ENCODE data around the gene TBATA. TPM values are rescaled to one million over a fixed set of nuclear protein-coding genes. Genes with fewer than 3 reads are reported as not detected.

Gene TBATA
- polyA plus RNA-seq, 1 of the 3 experiments (the other 2 are of a cell fraction) = not detected

DNA sequence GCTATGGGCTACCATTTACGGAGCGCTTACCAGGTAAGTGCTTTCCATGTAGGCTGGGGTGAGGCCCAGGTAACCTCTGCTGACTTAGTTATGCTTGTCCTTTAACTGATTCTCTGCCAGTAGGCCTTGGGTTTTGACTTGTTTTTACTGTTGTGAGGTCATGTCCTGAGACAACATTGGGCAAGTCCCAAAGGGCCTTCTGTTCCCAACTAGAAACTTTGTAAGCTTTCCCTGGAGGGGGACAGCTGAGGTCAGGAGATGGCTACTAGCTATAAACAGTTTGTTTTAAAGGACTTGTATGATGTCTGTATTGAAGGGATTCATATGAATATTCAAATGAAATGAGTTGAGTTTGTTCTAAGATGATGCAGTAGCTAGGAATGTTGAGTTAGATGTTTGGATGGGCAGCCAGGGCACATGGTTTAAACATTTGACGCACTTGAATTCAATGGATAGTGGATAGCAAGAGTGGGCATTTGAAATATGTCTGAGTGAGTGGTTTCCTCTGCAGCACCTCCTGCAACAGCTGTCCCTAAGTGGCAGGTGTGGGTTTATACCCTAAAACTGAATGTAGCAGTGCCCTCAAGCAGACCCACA, 20.5 kb upstream of the TBATA start:
- no peaks in the 10 kb centered on the region for H3K36me3 ChIP-seq (replicated peaks in 1 of 2; ENCODE audit: control insufficient read depth in 1 of 2, insufficient read depth in 2 of 2, low read length in 1 of 2)
- no peaks in the 10 kb centered on the region for H3K9me2 ChIP-seq
- no peak overlapping the region for H3K4me3 ChIP-seq (ENCODE audit: low read depth in 2 of 2, low read length in 1 of 2)
- H3K9me3 ChIP-seq = no peaks in the 10 kb centered on the region
- H3K4me1 ChIP-seq (ENCODE audit: control insufficient read depth in 1 of 2, insufficient read depth in 2 of 2, low read depth in 1 of 2, low read length in 1 of 2) = no peaks in the 10 kb centered on the region; a peak in 1 of 4 replicates
- ChIA-PET CTCF (interaction anchor here (0.8 to 1.2 kb wide), 2 partner anchors 11 to 46 kb away, joined by 3 to 5 read pairs; no protein-coding TSS in a partner anchor), POLR2A (no interaction called here)
- H3K27me3 ChIP-seq (ENCODE audit: insufficient read depth) = peaks cover 4% of the 10 kb centered on the region; the same call in 1 of the 2 replicates
- no peak overlapping the region for H3K9ac ChIP-seq
- no peaks in the 10 kb centered on the region for H3K79me2 ChIP-seq (ENCODE audit: insufficient read depth)
- H3K27ac ChIP-seq (ENCODE audit: low read depth in 2 of 2, low read length in 1 of 2) = no peak overlapping the region
- no peaks in the 10 kb centered on the region for H4K20me1 ChIP-seq (ENCODE audit: insufficient read depth)
- no peak overlapping the region for H3K4me2 ChIP-seq
- no peak overlapping the region for H2AFZ ChIP-seq (ENCODE audit: low read depth)
- H3F3A ChIP-seq (replicated peaks; ENCODE audit: insufficient read depth) = no peaks in the 10 kb centered on the region
- WGBS (ENCODE audit: low lambda C conversion rate) = 80% methylated on average over 3 of the region's 3 CpGs
- no peak for DNase-seq
- no peak for TF ChIP-seq EZH2phosphoT487 (IDR thresholded peaks at IDR 0.05; ENCODE audit: borderline replicate concordance, low read depth)
- TF ChIP-seq, protein P1, sequence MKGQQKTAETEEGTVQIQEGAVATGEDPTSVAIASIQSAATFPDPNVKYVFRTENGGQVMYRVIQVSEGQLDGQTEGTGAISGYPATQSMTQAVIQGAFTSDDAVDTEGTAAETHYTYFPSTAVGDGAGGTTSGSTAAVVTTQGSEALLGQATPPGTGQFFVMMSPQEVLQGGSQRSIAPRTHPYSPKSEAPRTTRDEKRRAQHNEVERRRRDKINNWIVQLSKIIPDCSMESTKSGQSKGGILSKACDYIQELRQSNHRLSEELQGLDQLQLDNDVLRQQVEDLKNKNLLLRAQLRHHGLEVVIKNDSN (IDR thresholded peaks at IDR 0.05; ENCODE audit: borderline replicate concordance, low read depth) = no peak
- no peak for TF ChIP-seq FOXJ3 (CRISPR knock-in tag; IDR thresholded peaks at IDR 0.05)
- no peak for TF ChIP-seq MEF2A (IDR thresholded peaks at IDR 0.05; ENCODE audit: borderline replicate concordance, low read depth)
- TF ChIP-seq, protein P2, sequence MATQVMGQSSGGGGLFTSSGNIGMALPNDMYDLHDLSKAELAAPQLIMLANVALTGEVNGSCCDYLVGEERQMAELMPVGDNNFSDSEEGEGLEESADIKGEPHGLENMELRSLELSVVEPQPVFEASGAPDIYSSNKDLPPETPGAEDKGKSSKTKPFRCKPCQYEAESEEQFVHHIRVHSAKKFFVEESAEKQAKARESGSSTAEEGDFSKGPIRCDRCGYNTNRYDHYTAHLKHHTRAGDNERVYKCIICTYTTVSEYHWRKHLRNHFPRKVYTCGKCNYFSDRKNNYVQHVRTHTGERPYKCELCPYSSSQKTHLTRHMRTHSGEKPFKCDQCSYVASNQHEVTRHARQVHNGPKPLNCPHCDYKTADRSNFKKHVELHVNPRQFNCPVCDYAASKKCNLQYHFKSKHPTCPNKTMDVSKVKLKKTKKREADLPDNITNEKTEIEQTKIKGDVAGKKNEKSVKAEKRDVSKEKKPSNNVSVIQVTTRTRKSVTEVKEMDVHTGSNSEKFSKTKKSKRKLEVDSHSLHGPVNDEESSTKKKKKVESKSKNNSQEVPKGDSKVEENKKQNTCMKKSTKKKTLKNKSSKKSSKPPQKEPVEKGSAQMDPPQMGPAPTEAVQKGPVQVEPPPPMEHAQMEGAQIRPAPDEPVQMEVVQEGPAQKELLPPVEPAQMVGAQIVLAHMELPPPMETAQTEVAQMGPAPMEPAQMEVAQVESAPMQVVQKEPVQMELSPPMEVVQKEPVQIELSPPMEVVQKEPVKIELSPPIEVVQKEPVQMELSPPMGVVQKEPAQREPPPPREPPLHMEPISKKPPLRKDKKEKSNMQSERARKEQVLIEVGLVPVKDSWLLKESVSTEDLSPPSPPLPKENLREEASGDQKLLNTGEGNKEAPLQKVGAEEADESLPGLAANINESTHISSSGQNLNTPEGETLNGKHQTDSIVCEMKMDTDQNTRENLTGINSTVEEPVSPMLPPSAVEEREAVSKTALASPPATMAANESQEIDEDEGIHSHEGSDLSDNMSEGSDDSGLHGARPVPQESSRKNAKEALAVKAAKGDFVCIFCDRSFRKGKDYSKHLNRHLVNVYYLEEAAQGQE (IDR thresholded peaks at IDR 0.05; ENCODE audit: low read depth, low read length) = no peak
- TF ChIP-seq, protein P3, sequence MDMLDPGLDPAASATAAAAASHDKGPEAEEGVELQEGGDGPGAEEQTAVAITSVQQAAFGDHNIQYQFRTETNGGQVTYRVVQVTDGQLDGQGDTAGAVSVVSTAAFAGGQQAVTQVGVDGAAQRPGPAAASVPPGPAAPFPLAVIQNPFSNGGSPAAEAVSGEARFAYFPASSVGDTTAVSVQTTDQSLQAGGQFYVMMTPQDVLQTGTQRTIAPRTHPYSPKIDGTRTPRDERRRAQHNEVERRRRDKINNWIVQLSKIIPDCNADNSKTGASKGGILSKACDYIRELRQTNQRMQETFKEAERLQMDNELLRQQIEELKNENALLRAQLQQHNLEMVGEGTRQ (IDR thresholded peaks at IDR 0.05; ENCODE audit: borderline replicate concordance, low read depth, low read length) = no peak
- no peak for TF ChIP-seq RCOR1 (IDR thresholded peaks at IDR 0.05; ENCODE audit: low read length)
- no peak for TF ChIP-seq GATA2 (CRISPR knock-in tag; IDR thresholded peaks at IDR 0.05)
- TF ChIP-seq NFIC (IDR thresholded peaks at IDR 0.05; ENCODE audit: borderline replicate concordance) = no peak
- no peak for TF ChIP-seq FOSL2 (IDR thresholded peaks at IDR 0.05; ENCODE audit: borderline replicate concordance, low read depth)
- no peak for TF ChIP-seq RAD21 (IDR thresholded peaks at IDR 0.05; ENCODE audit: low read length)
- TF ChIP-seq, protein P4, sequence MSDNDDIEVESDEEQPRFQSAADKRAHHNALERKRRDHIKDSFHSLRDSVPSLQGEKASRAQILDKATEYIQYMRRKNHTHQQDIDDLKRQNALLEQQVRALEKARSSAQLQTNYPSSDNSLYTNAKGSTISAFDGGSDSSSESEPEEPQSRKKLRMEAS (IDR thresholded peaks at IDR 0.05; ENCODE audit: low read depth) = no peak
